ENCODE measurements around the gene EYA2.
"Not testable (repeated sequence)": the region's sequence is repeated elsewhere in the genome, so short reads cannot be mapped to it uniquely, and the experiment has no call there.

Gene EYA2, protein sequence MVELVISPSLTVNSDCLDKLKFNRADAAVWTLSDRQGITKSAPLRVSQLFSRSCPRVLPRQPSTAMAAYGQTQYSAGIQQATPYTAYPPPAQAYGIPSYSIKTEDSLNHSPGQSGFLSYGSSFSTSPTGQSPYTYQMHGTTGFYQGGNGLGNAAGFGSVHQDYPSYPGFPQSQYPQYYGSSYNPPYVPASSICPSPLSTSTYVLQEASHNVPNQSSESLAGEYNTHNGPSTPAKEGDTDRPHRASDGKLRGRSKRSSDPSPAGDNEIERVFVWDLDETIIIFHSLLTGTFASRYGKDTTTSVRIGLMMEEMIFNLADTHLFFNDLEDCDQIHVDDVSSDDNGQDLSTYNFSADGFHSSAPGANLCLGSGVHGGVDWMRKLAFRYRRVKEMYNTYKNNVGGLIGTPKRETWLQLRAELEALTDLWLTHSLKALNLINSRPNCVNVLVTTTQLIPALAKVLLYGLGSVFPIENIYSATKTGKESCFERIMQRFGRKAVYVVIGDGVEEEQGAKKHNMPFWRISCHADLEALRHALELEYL

DNA sequence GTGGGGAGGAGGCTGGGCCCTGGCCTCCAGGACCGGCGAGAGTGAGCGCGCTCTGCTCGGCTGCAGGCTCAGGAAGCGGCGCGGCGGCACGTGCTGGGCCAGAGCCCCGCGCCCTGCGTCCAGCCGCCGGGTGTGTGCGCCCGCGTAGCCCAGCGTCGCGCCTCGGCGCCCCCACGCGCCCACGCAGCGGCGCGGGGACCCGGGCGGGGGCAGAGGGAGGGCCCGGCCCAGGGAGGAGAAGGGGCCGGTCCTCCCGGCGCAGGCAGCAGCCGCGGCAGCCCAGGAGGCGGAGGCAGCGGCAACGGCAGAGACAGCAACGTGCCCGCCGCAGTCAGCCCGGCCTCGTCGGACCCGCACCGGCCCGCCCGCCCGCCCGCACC is at the start of gene EYA2:
TSS of gene EYA2 (plus strand) at position 265 of the 380 bp plus-strand sequence. CDS start 95,168 bp downstream, outside the sequence.
- DNase-seq (ENCODE audit: low read depth in 2 of 3, low spot score in 2 of 3) = no peak

DNA sequence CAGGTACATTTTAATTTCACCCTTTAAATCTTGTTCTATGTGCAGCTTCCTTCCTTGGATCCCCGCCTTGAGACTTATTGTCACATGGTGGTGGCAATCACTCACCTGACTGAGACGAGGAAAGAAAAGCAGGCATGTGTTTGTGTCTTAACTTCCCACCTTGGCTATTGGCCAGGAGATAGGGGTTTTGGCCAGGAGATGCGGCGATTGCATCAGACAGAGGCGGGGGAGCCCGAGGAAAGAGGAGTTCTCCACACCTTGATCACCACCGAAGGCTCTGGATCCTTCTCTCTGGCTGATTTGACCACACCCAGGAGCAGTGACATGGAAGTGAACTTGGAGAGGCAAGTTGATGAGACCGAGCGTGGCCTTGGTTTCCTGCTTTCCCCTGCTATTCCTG is 49.7 kb upstream of the EYA2 start:
- no peak for DNase-seq (ENCODE audit: low read depth in 2 of 3, low spot score in 2 of 3)

DNA sequence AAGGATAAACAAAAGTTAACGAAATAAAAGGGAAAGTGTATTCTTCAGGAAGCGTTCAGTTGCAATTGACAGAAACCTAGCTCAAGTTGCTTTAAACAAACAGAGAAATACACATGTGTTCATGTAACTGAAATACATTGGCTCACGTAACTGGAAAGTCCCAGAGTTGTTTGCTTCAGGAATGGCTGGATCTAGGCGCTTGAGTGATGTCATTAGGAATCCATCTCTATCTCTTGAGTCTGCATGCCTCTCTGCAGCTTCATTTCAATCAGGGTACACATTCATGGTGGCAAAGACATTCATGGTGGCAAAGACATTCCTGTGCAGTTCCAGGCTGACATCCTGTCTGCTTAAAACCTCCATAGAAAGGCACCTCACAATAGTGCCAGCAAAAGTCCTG is 45.4 kb upstream of the EYA2 start:
- DNase-seq (ENCODE audit: low read depth in 2 of 3, low spot score in 2 of 3) = no peak

DNA sequence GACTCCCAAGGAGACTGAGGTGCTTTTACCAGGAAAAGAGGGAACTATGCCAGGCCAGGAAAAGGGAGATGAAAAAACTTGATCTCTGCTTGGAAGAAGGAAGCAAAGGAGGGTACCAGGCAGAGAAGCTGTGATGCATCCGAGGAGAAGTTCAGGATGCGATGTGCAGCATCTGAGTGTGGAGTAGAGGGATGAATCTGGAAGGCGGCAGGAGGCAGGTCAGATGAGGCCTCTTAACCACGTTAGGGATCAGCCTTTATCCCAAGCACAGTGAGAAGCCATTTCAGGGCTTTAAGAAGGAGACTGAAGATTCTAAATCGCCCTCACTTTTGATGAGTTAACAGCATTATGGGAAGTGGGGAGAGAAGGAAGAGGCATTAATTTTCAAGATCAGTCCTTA is 44.9 kb upstream of the EYA2 start:
- DNase-seq (ENCODE audit: low read depth in 2 of 3, low spot score in 2 of 3) = no peak

DNA sequence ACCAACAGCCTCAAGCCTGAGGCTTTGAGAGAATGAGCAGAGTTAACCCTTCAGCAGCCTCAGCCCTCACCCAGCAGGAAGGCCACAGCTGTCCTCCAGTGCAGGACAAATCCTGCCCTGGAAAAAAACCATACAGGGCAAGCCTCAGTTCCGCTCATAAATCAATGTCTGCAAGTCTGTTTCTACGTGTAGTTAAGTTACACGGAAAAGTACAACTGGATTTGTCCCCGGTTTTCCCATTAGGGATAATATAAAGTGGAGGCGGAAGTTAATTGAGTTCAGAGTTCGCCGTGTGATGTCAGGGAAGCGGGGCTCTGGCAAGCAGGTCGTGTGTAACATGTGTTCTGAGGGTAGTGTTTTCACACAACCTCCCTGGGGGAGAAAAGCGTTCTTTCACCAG is 44.2 kb upstream of the EYA2 start:
- DNase-seq (ENCODE audit: low read depth in 2 of 3, low spot score in 2 of 3) = no peak

DNA sequence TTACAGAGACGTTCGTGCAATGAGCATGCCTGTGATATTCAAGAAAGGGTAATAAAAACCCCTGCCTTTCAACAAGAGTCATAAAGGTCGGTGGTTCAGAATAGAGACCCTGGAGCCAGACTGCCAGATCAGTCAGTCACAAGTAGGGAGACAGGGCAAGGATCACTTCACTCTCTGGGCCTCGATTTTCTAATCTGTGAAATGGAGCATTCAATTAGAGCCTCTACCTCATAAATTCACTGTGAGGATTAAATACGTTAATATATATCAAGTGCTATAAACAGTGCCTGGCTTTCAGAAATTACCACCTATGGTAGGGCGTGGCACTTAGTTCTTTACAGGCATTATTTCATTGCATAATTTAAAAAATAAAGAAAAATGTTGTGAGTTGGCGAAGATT is 43.7 kb upstream of the EYA2 start:
- no peak for DNase-seq (ENCODE audit: low read depth in 2 of 3, low spot score in 2 of 3)

DNA sequence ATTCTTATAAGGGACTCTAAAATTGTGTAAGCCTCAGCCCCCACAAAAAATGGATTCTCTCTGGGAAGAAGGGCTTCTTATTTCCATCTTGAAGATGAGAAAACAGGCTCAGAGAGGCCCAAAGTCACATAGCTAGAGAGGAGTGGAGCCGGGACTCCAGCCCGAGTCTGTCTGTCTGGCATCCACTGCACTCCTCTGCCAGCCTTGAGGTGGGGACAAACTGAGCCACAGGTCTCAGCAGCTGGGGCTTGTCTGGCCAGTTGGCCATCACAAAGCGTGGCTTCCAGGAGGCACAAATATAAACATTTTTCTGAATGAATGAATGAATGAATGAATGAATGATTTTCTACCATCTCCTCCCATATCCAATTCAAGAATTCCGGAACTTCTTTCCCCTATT is 42.9 kb upstream of the EYA2 start:
- no peak for DNase-seq (ENCODE audit: low read depth in 2 of 3, low spot score in 2 of 3)

DNA sequence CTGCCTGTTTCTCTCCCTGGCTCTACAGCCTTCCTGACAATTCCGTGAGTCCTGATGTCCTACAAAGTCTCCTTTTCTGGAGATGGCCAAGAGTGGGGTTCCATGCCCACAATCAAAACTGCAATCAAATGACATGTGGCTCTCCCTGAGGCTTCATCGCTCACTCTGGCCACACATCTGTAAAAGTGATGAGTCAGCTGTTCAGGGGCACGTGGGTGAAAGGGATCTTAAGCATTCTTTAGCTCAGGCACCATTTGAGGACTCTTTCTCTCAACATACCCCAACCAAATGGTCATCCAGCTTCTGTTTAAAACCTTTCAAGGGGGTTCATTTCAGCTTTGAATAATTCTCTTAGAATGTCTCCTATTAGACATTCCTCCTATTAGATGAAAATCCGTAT is 42.3 kb upstream of the EYA2 start:
- no peak for DNase-seq (ENCODE audit: low read depth in 2 of 3, low spot score in 2 of 3)

DNA sequence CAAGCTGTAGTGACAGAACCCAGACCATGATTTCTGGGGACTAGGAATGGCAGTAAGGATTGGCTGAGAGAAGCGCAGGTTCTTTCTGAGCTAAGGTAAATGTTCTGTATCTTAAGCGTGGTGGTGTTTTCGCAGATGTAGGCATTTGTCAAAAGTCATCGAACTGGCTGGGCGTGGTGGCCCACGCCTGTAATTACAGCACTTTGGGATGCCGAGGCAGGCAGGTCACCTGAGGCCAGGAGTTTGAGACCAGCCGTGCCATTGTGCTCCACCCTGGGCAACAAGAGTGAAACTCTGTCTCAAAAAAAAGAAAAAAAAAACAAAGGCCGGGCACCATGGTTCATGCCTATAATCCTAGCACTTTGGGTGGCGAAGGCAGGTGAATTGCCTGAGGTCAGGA is 40.7 kb upstream of the EYA2 start:
- no peak for DNase-seq (ENCODE audit: low read depth in 2 of 3, low spot score in 2 of 3)

DNA sequence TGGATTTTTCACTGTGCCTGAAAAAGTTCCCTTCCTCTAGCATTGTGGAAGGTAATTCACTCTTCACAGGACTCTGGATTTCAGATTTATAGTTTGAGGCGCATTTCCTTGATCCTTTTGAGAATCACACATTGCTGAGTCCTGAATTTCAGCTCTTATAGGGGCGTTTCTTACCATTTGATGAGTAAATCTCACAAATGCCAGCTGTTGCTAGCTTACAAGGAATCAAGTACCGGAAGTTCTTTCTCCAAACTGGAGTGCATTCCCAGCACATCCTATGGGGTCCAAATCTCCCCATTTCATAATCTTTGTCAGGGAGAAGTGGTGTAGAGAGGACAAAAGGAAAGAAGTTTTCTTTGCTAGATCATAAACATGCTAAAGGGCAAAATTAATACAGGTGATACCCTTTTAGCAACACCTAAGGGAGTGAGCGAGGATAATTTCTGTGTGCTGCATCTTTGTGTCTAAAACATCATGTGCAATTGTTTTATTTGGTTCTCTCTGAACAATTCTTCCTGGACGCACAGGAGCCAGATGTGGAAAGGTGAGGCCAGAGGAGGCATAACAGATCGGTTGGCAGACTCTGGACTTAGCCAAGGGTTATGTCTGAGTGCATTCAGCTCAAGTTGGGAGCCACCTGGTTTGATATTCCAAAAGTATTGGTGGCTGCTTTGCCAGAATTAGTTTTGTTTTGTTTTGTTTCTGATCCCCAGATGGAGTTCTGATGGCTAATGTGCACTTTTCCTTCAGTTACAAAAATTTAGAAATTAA is 37.4 kb upstream of the EYA2 start:
- DNase-seq (ENCODE audit: low read depth in 2 of 3, low spot score in 2 of 3) = no peak

DNA sequence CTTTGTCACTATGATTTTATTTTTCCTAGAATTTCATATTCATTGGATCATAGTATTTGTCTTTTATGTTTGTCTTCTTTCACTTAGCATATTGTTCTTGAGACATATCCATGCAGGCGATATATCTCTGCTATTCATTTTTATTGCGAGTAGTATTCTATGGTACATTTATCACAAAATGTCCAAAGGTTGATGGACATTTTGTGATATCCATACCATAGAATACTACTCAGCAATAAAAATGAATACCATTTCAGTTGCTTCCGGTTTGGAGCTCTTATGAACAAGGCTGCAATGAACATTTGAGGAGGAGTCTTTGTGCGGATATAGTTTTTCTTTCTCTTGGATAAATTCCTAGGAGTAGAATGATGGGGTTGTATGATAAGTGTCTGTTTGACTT is 28.8 kb upstream of the EYA2 start:
- no peak for DNase-seq (ENCODE audit: low read depth in 2 of 3, low spot score in 2 of 3)

DNA sequence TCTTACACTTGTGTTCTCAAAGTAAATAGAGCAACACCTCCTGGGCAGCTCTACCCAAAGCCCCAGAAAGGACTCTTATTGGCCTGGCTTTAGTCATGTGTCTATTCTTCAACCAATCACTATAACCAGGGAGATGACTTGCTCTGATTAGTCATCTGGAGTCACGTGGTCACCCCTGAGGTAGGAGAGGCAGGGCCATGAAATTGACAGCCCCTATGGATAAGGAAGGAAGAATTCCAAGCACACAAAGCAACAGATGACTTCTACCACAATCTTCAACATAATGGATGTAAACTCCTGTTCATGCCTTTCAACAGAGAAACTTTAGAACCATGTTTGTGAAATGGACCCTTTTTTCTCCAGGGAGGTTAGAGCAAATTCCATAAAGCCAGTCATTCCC is 24.6 kb upstream of the EYA2 start:
- DNase-seq (ENCODE audit: low read depth in 2 of 3, low spot score in 2 of 3) = no peak

DNA sequence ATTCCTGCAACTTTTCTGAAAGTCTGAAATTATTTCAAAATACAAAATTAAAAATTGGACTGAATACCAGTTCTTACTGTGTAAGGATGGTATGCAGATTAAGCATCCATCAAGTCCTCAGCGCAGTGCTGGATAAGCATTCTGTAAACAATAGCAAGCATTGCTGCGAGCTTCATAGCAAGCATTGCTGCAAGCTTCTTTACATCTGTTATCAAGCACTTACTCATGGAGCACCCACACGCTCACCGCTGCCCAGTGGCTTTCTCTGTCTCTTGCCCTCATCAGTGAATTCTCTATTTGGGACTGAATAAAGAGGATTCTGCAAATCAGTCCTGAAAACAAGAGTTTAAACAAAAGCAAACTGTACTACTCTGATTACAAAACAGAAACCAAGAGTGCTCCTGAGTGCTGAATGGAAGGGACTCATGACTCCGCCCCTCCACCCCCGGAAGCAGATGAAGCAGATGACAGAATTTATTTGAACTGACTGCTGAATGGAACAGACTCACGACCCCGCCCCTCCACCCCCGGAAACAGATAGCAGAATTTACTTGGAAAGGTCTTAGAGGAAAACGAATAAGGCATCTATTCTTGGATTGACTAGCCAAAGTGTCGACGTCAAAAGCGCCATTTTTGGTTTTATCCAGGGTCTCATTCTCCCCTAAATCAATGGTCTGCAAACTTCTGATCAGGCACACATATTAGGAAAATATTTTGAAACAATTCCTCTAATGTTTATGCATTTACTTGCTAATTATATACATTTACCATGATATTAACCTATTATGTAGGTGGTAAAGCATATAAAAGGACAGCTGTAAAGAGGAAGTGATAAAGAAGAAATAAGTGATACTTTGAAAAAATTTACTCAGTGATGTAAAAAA is 22.1 kb upstream of the EYA2 start:
- DNase-seq (ENCODE audit: low read depth in 2 of 3, low spot score in 2 of 3) = no peak

DNA sequence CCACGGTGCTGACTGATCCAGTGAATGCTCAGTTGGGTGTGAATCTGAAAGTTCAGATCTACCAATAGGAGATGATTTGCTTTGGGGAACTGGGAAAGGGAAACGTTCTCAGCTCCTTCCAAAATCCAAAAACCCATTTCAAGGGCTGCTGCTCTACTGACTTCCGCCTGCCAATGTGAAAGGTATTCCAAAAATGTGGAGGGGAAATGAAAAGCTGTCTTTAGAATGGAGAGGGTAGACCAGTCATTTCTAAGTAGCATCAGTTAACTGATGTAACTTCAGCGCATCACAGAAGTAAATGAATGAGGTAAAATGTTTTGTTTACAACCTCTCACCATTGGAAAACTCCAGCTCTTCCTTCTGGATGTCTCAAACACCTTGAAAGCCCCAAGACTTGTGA is 19.6 kb upstream of the EYA2 start:
- DNase-seq (ENCODE audit: low read depth in 2 of 3, low spot score in 2 of 3) = no peak

DNA sequence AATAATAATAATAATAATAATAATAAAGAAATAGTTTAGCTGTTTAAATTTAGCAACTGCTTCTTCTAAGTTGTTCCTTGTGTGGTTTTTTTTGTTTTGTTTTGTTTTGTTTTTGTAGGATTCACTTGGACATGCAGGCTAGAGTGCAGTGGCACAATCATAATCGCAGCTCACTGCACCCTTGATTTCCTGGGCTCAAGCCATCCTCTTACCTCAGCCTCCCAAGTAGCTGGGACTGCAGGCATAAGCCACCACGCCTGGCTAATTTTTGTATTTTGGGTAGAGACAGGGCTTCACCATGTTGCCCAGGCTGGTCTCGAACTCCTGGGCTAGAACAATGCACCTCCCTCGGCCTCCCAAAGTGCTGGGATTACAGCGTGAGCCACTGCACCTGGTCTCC is 15.3 kb upstream of the EYA2 start:
- no peak for DNase-seq (ENCODE audit: low read depth in 2 of 3, low spot score in 2 of 3)

DNA sequence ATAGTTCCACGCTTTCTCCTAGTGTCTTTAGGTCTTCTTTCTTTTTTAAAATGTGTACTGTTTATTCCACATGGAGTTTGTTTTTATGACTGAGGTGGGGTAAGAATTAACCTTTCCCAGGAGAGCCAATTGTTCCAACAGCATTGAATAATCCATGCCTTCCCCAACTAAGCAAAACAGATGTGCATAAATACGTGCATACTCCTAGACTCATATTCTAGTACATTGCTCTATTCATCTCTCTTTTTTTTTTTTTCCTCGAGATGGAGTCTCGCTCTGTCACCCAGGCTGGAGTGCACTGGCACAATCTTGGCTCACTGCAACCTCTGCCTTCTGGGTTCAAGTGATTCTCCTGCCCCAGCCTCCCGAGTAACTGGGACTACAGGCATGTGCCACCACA is 14.7 kb upstream of the EYA2 start:
- DNase-seq (ENCODE audit: low read depth in 2 of 3, low spot score in 2 of 3) = not testable (repeated sequence)

DNA sequence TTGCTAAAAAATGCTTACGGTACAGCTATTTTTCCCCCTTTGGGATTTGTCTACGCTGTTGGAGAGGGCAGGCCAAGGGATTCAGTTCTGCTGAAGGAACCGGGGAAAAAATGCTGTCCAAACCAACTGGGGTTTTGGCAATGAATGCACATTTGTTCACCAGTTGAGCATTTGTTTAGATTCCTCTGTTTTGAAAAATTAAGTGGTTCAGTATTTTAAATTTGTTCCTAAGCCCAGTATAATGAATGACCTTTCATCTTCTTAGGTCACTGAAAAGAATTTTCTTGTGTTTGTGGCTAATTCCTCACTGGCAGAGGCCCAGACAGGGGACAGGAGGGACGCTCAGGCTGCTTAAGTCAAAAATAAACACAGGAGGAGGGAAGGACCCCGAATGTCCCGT is 10.8 kb upstream of the EYA2 start:
- DNase-seq (ENCODE audit: low read depth in 2 of 3, low spot score in 2 of 3) = no peak

DNA sequence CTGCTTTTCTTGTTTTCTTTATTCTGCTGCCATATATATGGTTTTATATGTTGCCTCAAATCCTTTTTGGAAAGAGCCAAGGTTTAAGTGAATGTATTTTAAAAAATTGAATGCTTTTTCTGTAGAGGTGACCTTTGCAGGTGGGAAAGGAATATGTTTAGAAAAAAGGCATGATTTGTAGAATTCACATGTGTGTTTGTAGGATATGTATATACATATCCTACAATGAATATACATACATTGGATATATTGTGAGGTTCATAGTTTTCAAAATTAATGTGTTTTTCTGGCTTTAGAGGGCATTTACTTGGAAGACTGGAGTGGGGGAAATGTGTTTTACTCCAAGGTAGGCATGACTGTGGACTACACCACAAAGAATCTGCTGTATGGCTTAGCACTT is 4.0 kb upstream of the EYA2 start:
- no peak for DNase-seq (ENCODE audit: low read depth in 2 of 3, low spot score in 2 of 3)

DNA sequence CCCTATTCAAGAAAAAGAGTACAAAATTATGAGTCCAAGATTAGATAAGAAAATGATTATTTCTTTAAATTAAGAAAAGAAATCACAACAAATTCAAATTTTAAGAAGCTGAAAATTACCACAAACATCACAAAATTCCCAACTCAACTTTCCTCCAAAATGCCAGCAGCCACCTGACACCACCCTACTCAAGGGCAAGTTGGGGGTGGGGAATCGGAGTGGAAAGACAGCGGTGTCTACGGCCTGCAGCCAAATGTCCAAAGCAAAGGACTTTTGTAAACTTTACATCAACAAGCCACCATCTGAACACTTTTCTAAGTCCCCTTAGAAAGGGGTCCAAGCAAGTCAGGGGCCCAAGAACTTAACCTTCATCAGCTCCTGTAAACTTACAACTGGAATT is 1.6 kb upstream of the EYA2 start:
- no peak for DNase-seq (ENCODE audit: low read depth in 2 of 3, low spot score in 2 of 3)

DNA sequence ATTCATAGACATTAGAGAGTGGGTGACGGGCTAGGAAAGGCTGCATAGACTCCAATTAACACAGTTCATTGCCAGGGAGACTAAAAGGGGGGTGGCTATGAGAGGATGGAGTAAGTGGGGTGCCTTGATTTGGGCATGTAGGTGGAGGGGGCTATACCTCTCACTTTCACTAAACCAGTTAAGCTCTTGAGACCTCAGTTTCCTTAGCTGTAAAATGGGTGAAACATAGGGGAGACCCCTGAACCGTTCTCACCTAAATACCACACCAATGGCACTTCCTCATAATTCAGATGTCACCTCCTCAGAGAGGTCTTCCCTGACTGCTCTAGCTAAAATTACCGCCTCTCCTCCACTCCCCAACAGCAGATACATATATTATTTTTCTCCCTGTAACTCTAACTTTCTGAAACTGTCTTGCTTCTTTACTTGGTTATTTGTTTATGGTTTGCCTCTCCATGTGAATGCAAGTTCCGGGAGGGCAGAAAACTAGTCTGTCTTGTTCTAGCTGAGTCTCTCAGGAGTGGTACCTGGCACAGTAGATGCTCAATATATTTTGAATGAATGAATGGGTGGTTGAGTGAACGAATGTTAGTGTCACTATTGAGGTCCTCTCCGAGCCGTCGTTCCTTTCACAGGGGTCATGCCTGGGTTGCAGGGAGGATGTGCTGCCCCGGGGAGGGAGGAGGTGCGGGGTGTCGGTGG is 615 bp upstream of the EYA2 start:
- no peak for DNase-seq (ENCODE audit: low read depth in 2 of 3, low spot score in 2 of 3)
